Osteocyte (in vitro differentiated cells): Measurements from ENCODE around the gene PHACTR1. TPM values are rescaled to one million over a fixed set of nuclear protein-coding genes. Genes with fewer than 3 reads are reported as not detected.

Experiments
- DNase-seq: peaks from one replicate; pipeline ENCODE4 v3.0.0; 2021; ENCODE audit warnings: mixed read lengths; ENCODE audit not compliant: unreplicated experiment; ENCODE audit errors: extremely low spot score
- H3K27ac Mint-ChIP-seq: one replicate; pipeline ENCODE4 v1.8.0; 2021; ENCODE audit warnings: mild to moderate bottlenecking, mixed read lengths; ENCODE audit not compliant: unreplicated experiment
- H3K27me3 Mint-ChIP-seq: one replicate; pipeline ENCODE4 v1.8.0; 2021; ENCODE audit warnings: mixed read lengths; ENCODE audit not compliant: unreplicated experiment
- H3K36me3 Mint-ChIP-seq: one replicate; pipeline ENCODE4 v1.8.0; 2021; ENCODE audit warnings: mixed read lengths; ENCODE audit not compliant: unreplicated experiment
- H3K4me1 Mint-ChIP-seq: one replicate; pipeline ENCODE4 v1.8.0; 2021; ENCODE audit warnings: mixed read lengths; ENCODE audit not compliant: unreplicated experiment
- H3K4me3 Mint-ChIP-seq: one replicate; pipeline ENCODE4 v1.8.0; 2021; ENCODE audit warnings: mild to moderate bottlenecking, moderate library complexity, mixed read lengths; ENCODE audit not compliant: unreplicated experiment
- H3K9me3 Mint-ChIP-seq: one replicate; pipeline ENCODE4 v1.8.0; 2021; ENCODE audit warnings: mixed read lengths; ENCODE audit not compliant: unreplicated experiment
- total RNA-seq: library from RNA; stranded (reverse); gene quantifications from 2 replicates; pipeline ENCODE4 v1.2.1, GENCODE V29; 2021
- TF ChIP-seq, protein P1 (sequence below): fragments of 200-600 bp; sonication (generic); IDR thresholded peaks from 2 replicates; pipeline ENCODE4 v1.5.0; 2021; ENCODE audit warnings: antibody characterized with exemption, mild to moderate bottlenecking, moderate library complexity

PHACTR1 gene
- total RNA-seq, 1 donor from 2014 or later, result 1.0 TPM

DNA sequence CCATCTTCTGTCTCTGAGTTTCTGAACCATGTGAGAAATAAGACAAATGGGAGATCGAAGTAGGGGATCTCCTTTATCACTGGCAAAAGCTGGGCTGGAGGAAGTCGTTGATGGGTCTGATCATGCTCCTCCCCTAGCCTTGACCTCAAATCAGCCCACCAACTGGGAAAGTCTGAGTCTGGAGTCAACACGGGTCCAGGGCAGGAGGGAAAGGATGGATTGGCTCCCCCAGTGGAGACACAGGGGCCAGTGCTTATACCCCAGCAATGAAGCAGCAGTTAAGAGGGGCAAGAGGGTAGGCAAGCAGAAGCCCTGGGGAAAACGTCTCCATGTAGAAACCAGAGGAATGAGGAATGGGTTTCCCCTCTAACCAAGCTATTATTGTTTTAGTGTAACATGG lies 459.2 kb downstream of the PHACTR1 start:
- no peaks in the 10 kb centered on the region for H3K9me3 Mint-ChIP-seq
- peaks cover 9% of the 10 kb centered on the region for H3K27me3 Mint-ChIP-seq
- no peaks in the 10 kb centered on the region for H3K36me3 Mint-ChIP-seq
- TF ChIP-seq, protein P1, sequence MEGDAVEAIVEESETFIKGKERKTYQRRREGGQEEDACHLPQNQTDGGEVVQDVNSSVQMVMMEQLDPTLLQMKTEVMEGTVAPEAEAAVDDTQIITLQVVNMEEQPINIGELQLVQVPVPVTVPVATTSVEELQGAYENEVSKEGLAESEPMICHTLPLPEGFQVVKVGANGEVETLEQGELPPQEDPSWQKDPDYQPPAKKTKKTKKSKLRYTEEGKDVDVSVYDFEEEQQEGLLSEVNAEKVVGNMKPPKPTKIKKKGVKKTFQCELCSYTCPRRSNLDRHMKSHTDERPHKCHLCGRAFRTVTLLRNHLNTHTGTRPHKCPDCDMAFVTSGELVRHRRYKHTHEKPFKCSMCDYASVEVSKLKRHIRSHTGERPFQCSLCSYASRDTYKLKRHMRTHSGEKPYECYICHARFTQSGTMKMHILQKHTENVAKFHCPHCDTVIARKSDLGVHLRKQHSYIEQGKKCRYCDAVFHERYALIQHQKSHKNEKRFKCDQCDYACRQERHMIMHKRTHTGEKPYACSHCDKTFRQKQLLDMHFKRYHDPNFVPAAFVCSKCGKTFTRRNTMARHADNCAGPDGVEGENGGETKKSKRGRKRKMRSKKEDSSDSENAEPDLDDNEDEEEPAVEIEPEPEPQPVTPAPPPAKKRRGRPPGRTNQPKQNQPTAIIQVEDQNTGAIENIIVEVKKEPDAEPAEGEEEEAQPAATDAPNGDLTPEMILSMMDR, result no peak
- no peaks in the 10 kb centered on the region for H3K4me1 Mint-ChIP-seq
- no peak overlapping the region for H3K4me3 Mint-ChIP-seq
- no peak overlapping the region for H3K27ac Mint-ChIP-seq
- DNase-seq, result peak; percentile 19

GRCh38 chr6:13177664-13178063 lies 461.1 kb downstream of the PHACTR1 start:
- Mint-ChIP-seq H3K9me3 (no peaks in the 10 kb centered on the region), H3K27ac (no peak overlapping the region), H3K4me1 (no peaks in the 10 kb centered on the region), H3K27me3 (peaks cover 11% of the 10 kb centered on the region), H3K4me3 (no peak overlapping the region), H3K36me3 (no peaks in the 10 kb centered on the region)
- peak; percentile 42 for DNase-seq
- TF ChIP-seq, protein P1, result no peak

DNA sequence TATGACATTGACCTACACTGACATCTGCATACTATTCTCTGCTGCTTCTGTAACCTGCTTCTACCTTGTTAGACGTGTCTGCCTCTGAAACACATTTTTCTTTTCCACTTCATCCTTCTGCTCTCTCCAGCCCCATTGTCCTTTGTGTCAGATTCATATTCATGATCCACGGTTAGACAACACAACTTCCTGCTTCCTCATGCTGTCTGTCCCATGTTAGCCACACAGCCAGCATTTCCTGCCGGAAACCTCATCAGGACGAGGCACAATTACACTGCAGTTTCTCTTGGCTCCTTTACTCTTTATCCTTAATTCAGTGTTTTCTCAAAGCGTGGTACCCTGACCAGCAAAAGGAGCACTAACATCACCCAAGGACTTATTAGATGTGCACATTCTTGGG lies 461.5 kb downstream of the PHACTR1 start:
- TF ChIP-seq, protein P1, result no peak
- no peak overlapping the region for H3K4me3 Mint-ChIP-seq
- DNase-seq, result peak; percentile 17
- peaks cover 11% of the 10 kb centered on the region for H3K27me3 Mint-ChIP-seq
- no peaks in the 10 kb centered on the region for H3K9me3 Mint-ChIP-seq
- no peak overlapping the region for H3K27ac Mint-ChIP-seq
- no peaks in the 10 kb centered on the region for H3K4me1 Mint-ChIP-seq
- H3K36me3 Mint-ChIP-seq, result no peaks in the 10 kb centered on the region

GRCh38 chr6:13180538-13180937 lies 464.0 kb downstream of the PHACTR1 start:
- Mint-ChIP-seq H3K4me1 (no peaks in the 10 kb centered on the region), H3K4me3 (no peak overlapping the region), H3K9me3 (no peaks in the 10 kb centered on the region), H3K27ac (no peak overlapping the region), H3K27me3 (peaks cover 10% of the 10 kb centered on the region), H3K36me3 (no peaks in the 10 kb centered on the region)
- no peak for DNase-seq
- TF ChIP-seq, protein P1, result no peak

DNA sequence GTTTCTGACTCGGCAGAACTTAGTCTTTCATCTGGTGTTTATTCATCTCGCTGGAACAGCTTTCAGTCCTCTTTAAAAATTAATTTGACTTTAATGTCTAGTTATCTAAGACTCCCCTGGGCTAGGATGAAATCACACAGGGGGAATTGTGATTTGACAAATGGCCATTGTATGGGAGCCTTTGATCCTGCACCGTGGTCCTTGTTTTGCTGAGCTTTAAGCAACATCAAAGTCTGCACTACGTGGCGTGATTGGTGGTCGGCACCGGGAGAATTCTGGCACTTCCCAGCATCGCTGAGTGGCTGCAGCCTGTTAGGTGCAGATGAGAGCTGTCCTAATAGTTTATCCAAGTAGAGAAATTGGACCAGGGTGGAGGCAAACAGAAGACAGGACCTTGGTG lies 464.8 kb downstream of the PHACTR1 start:
- Mint-ChIP-seq H3K4me3 (no peak overlapping the region), H3K9me3 (no peaks in the 10 kb centered on the region), H3K27ac (no peak overlapping the region), H3K4me1 (no peaks in the 10 kb centered on the region), H3K27me3 (peaks cover 4% of the 10 kb centered on the region), H3K36me3 (no peaks in the 10 kb centered on the region)
- TF ChIP-seq, protein P1, result no peak
- peak; percentile 27 for DNase-seq
